Measurements from ENCODE around the gene LIN52.

- TF ChIP-seq TAF1 (IDR thresholded peaks at IDR 0.05; ENCODE audit: borderline replicate concordance, insufficient read depth, low read length) (no peak), POLR2AphosphoS5 (IDR thresholded peaks at IDR 0.05; ENCODE audit: low read depth, low read length) (no peak), REST (IDR thresholded peaks at IDR 0.05; ENCODE audit: insufficient read depth in 1 of 2, low read depth in 2 of 2, low read length in 2 of 2) (no peak), FOXP2 (optimal IDR thresholded peaks at IDR 0.05; ENCODE audit: borderline replicate concordance, extremely low read depth, extremely low read length, insufficient read depth) (no peak), SIN3A (IDR thresholded peaks at IDR 0.05; ENCODE audit: borderline replicate concordance, insufficient read depth, low read length) (no peak)
These were observed 110.9 kb downstream of the LIN52 start for GRCh38 chr14:74195623-74196022.
